ENCODE data around the gene COL4A1. TPM values are rescaled to one million over a fixed set of nuclear protein-coding genes. Genes with fewer than 3 reads are reported as not detected.

The COL4A1 gene
- total RNA-seq (2014; rRNA removed; shearing (Covaris generic)) (519 and 549 TPM in 2 replicates), polyA plus RNA-seq (2016; fragmentation: Nextera tagmentation; extraction: Ambion mirVana) (183 and 184 TPM in 2 replicates)

DNA sequence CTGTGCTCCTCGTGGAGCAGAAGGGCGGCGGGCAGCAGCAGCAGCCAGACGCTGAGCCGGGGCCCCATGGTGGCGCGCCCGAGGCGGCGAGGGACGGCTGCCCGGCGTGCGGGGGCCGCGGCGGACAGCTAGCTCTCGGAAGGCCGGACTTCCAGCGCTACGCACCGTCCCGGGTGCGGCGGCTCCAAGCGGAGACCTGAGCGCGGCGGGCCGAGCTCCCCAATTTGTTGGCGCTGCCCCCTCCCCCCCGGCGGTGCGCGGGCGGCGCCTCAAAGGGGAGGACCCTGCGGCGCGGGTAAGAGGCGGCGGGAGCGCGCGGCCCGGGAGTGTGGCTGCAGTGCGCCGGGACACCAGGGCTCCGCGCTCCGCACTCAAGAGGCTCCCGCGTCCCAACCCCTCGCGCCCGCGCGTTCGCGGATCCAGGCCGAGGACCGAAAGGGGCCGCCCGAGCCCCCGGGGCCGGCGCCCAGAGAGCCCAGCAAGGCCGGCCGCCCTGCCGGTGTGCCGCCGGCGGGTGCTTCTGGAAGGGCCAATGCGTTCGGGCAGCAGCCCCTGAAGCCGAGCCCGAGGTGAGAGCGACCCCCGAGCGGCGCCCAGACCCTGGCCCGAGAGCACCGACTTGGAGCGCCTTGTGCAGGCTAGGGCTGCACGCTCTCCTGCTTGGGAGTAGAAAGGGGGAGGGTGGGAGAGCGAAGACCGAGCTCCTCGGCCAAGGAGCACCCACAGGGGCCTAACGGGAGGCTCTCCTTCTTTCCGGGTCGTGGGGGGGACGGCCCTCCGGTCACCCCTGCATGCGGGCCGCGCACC lies at the start of gene COL4A1, which contains the start of gene COL4A2:
COL4A1 (minus strand) TSS at position 198 of the 807 bp plus-strand sequence; CDS start at position 68, 130 bp downstream.
COL4A2 (plus strand) TSS at position 325 of the 807 bp plus-strand sequence. CDS start 620 bp downstream, outside the sequence.
- H3K79me2 ChIP-seq (ENCODE audit: insufficient read depth): peaks cover 67% of the 10 kb centered on the region
- H3K4me1 ChIP-seq (ENCODE audit: insufficient read depth): peaks cover 38% of the 10 kb centered on the region
- H3F3A ChIP-seq (ENCODE audit: insufficient read depth): peaks cover 36% of the 10 kb centered on the region
- no peaks in the 10 kb centered on the region for H3K27me3 ChIP-seq (replicated peaks; ENCODE audit: insufficient read depth)
- H3K4me3 ChIP-seq: peak within 1 kb of the TSS; percentile 89
- in situ Hi-C loops (cut with MboI): no loop called here
- H3K36me3 ChIP-seq (ENCODE audit: low read depth): peaks cover 4% of the 10 kb centered on the region; the same call in 1 of the 2 replicates
- peak within 1 kb of the TSS; percentile 99 for H3K4me2 ChIP-seq (ENCODE audit: unreplicated experiment)
- H3K9me3 ChIP-seq (ENCODE audit: low read depth): no peaks in the 10 kb centered on the region
- H2AFZ ChIP-seq: peak within 1 kb of the TSS; percentile 79
- peak within 1 kb of the TSS; percentile 47 for H3K27ac ChIP-seq
- H4K20me1 ChIP-seq (ENCODE audit: insufficient read depth): no peaks in the 10 kb centered on the region
- DNase-seq: peak; percentile 79
- WGBS, 2 experiments (ENCODE audit: low coverage in 1 of 2, low lambda C conversion rate in 2 of 2, missing lambda C conversion rate in 2 of 2): 0 to 1% methylated on average over 33 to 78 of the region's 96 CpGs
- H3K9ac ChIP-seq: peak within 1 kb of the TSS; percentile 85
- no peak for TF ChIP-seq EZH2 (IDR thresholded peaks at IDR 0.05; ENCODE audit: insufficient read depth, poor library complexity, severe bottlenecking)
- H3K9me2 ChIP-seq (ENCODE audit: insufficient read depth): no peaks in the 10 kb centered on the region

DNA sequence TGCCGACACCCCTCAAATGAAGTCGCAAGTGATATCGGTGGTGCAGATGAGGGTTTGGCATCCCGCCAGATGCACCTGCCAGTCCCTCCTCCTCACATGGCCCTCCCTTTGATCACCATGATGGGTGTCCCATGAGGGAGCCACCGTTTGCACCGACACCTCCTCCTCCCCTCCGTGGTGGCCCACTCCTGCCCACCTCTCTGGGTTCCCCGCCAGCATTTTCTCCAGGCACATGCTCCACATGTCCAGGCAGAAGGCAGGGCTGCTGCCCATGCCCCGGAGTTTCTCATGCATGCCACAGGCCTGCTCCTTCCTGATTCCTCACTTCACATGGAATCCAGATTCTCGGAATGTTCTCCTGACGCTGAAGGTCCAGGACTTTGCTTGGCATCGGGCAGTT lies 49.4 kb upstream of the COL4A1 start:
- no peaks in the 10 kb centered on the region for H3K9me2 ChIP-seq (ENCODE audit: insufficient read depth)
- DNase-seq: peak; percentile 9
- in situ Hi-C loops (cut with MboI): no loop called here
- H3K27me3 ChIP-seq (replicated peaks; ENCODE audit: insufficient read depth): no peaks in the 10 kb centered on the region
- H3F3A ChIP-seq (ENCODE audit: insufficient read depth): peaks cover 12% of the 10 kb centered on the region
- H3K9me3 ChIP-seq (ENCODE audit: low read depth): no peaks in the 10 kb centered on the region
- H3K4me1 ChIP-seq (ENCODE audit: insufficient read depth): peaks cover 6% of the 10 kb centered on the region
- no peak overlapping the region for H3K27ac ChIP-seq
- 64% methylated on average over 12 of the region's 12 CpGs for WGBS, 2 experiments (ENCODE audit: low coverage in 1 of 2, low lambda C conversion rate in 2 of 2, missing lambda C conversion rate in 2 of 2)
- no peak overlapping the region for H3K4me2 ChIP-seq (ENCODE audit: unreplicated experiment)
- no peaks in the 10 kb centered on the region; the same call in 1 of the 2 replicates for H3K36me3 ChIP-seq (ENCODE audit: low read depth)
- H4K20me1 ChIP-seq (ENCODE audit: insufficient read depth): no peaks in the 10 kb centered on the region
- no peak overlapping the region for H3K9ac ChIP-seq
- no peak for TF ChIP-seq EZH2 (IDR thresholded peaks at IDR 0.05; ENCODE audit: insufficient read depth, poor library complexity, severe bottlenecking)
- no peak for TF ChIP-seq EZH2phosphoT487 (IDR thresholded peaks at IDR 0.05; ENCODE audit: insufficient read depth, low read depth)
- peaks cover 5% of the 10 kb centered on the region; the same call in 1 of the 2 replicates for H3K79me2 ChIP-seq (ENCODE audit: insufficient read depth)
- H2AFZ ChIP-seq: no peak overlapping the region
- H3K4me3 ChIP-seq: no peak overlapping the region

DNA sequence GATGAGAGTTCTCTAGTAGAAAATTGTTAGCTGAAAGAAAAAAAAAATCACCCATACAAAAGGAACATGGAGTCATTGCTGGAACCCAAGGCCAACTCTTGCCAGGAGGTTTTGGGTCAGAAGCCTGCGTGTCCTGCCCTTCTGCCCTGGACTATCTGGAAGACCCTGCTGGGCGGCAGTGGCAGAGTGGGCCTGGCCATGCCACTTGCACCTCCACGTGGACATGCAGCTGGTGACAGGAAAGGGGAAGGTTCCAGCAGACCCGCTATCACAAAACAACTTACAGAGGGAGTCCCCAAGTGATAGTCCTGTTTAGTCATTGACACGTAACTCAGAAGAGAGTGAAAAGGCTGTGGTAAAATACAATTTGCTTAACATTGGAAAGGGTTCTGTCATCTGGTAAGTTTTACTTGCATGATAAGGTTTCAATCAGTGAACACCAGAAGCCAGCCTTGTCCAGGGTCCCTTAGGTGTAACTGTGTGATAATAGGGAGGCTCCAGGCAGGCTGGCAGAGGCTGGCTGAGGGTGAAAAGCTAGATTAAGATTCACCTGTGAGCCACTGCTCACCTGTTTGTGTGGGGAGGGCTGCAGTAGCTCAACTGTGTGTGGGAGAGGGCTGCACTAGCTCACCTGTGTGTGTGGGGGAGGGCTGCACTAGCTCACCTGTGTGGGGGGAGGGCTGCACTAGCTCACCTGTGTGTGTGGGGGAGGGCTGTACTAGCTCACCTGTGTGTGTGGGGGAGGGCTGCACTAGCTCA lies 47.9 kb upstream of the COL4A1 start:
- 88 to 90% methylated on average over 5 of the region's 5 CpGs for WGBS, 2 experiments (ENCODE audit: low coverage in 1 of 2, low lambda C conversion rate in 2 of 2, missing lambda C conversion rate in 2 of 2)
- in situ Hi-C loops (cut with MboI): no loop called here
- H3K79me2 ChIP-seq (ENCODE audit: insufficient read depth): peaks cover 13% of the 10 kb centered on the region

DNA sequence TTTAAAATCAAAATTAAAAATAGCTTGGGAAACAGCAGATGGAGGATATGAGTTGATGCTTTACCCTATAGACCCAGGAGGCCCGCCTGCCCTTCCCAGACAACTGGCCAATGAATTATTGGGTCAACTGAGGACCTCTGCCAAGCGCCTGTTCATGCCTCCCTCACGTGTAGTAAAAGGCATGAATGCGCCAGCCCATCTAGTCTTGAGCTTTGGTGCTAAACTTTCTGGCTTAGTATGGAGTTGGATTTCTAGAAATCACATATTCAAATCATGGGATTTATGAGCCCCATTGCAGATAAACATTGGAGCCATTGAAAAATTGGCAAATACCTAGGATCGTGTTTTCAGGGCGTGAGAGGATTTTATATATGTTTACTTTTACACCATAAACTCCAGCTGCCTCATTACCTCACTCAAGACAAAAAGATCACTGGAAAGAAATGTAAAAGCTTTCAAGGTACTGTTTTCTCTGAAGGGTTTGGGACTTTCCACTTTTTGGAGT lies 47.2 kb upstream of the COL4A1 start:
- no peaks in the 10 kb centered on the region for H3K27me3 ChIP-seq (replicated peaks; ENCODE audit: insufficient read depth)
- peaks cover 8% of the 10 kb centered on the region; the same call in 1 of the 2 replicates for H3F3A ChIP-seq (ENCODE audit: insufficient read depth)
- peaks cover 19% of the 10 kb centered on the region for H3K79me2 ChIP-seq (ENCODE audit: insufficient read depth)
- H3K36me3 ChIP-seq (ENCODE audit: low read depth): no peaks in the 10 kb centered on the region; the same call in 1 of the 2 replicates
- no peak overlapping the region for H3K4me3 ChIP-seq
- no peak for DNase-seq
- in situ Hi-C loops (cut with MboI): no loop called here
- no peak overlapping the region for H3K9ac ChIP-seq
- 81 to 88% methylated on average over 6 of the region's 6 CpGs for WGBS, 2 experiments (ENCODE audit: low coverage in 1 of 2, low lambda C conversion rate in 2 of 2, missing lambda C conversion rate in 2 of 2)
- no peak overlapping the region for H3K4me2 ChIP-seq (ENCODE audit: unreplicated experiment)
- H2AFZ ChIP-seq: no peak overlapping the region
- H3K9me2 ChIP-seq (ENCODE audit: insufficient read depth): no peaks in the 10 kb centered on the region
- H4K20me1 ChIP-seq (ENCODE audit: insufficient read depth): no peaks in the 10 kb centered on the region
- H3K27ac ChIP-seq: no peak overlapping the region
- no peaks in the 10 kb centered on the region for H3K9me3 ChIP-seq (ENCODE audit: low read depth)
- no peaks in the 10 kb centered on the region for H3K4me1 ChIP-seq (ENCODE audit: insufficient read depth)
- TF ChIP-seq EZH2phosphoT487 (IDR thresholded peaks at IDR 0.05; ENCODE audit: insufficient read depth, low read depth): no peak
- no peak for TF ChIP-seq EZH2 (IDR thresholded peaks at IDR 0.05; ENCODE audit: insufficient read depth, poor library complexity, severe bottlenecking)

More for the DNA sequence above, 47.9 kb upstream of the COL4A1 start:
- H3F3A ChIP-seq (ENCODE audit: insufficient read depth): 0 out of 2 replicates have a peak, but pooled peaks cover 6% of the 10 kb centered on the region
- no peak overlapping the region for H3K9ac ChIP-seq
- H3K9me2 ChIP-seq (ENCODE audit: insufficient read depth): no peaks in the 10 kb centered on the region
- H4K20me1 ChIP-seq (ENCODE audit: insufficient read depth): no peaks in the 10 kb centered on the region
- no peak overlapping the region for H3K4me2 ChIP-seq (ENCODE audit: unreplicated experiment)
- no peaks in the 10 kb centered on the region for H3K4me1 ChIP-seq (ENCODE audit: insufficient read depth)
- no peaks in the 10 kb centered on the region for H3K9me3 ChIP-seq (ENCODE audit: low read depth)
- no peaks in the 10 kb centered on the region; the same call in 1 of the 2 replicates for H3K36me3 ChIP-seq (ENCODE audit: low read depth)
- no peaks in the 10 kb centered on the region for H3K27me3 ChIP-seq (replicated peaks; ENCODE audit: insufficient read depth)
- no peak overlapping the region for H3K4me3 ChIP-seq
- no peak overlapping the region for H3K27ac ChIP-seq
- H2AFZ ChIP-seq: no peak overlapping the region
- DNase-seq: peak; percentile 13
- TF ChIP-seq EZH2 (IDR thresholded peaks at IDR 0.05; ENCODE audit: insufficient read depth, poor library complexity, severe bottlenecking): no peak
- TF ChIP-seq EZH2phosphoT487 (IDR thresholded peaks at IDR 0.05; ENCODE audit: insufficient read depth, low read depth): no peak

Data from GM23248 (cell line).